CD4-positive, alpha-beta memory T cell (primary cell): ENCODE measurements around the gene SAP25. TPM values are rescaled to one million over a fixed set of nuclear protein-coding genes. Genes with fewer than 3 reads are reported as not detected.
A peak's percentile ranks its signal among the peaks of the same experiment; 100 is the strongest.
"Not testable (repeated sequence)": the region's sequence is repeated elsewhere in the genome, so short reads cannot be mapped to it uniquely, and the experiment has no call there.

Source experiments
- CTCF ChIA-PET: fragments of 350-600 bp; sonication (Branson Sonifier 250); formaldehyde crosslinking; loops from one replicate; lab custom pipeline; 2021; ENCODE audit warnings: inconsistent platforms; ENCODE audit not compliant: partially characterized antibody; lab: Charles Lee
- POLR2A ChIA-PET: fragments of 350-600 bp; sonication (Branson Sonifier 250); formaldehyde crosslinking; loops from one replicate; lab custom pipeline; 2021; ENCODE audit not compliant: partially characterized antibody; lab: Charles Lee
- DNase-seq, 5 donors: peaks; one replicate each; pipeline versions ENCODE4 v3.0.0 to v3.0.0-alpha.2; 2020 to 2022; ENCODE audit warnings: mixed read lengths in 1 of 5
- H3K27ac ChIP-seq: one replicate; pipeline ENCODE4 v1.7.0; 2013; ENCODE audit warnings: low read depth, low read length
- H3K27me3 ChIP-seq: 2 replicates; pipeline ENCODE4 v1.7.0; 2013; ENCODE audit warnings: mild to moderate bottlenecking, low read length, moderate library complexity; ENCODE audit not compliant: insufficient read depth
- H3K36me3 ChIP-seq: 2 replicates; pipeline ENCODE4 v1.7.0; 2013; ENCODE audit warnings: mild to moderate bottlenecking, low read length, moderate library complexity; ENCODE audit not compliant: insufficient read depth
- H3K4me1 ChIP-seq: 2 replicates; pipeline ENCODE4 v1.7.0; 2013; ENCODE audit warnings: mild to moderate bottlenecking, low read length, moderate library complexity; ENCODE audit not compliant: insufficient read depth
- H3K4me3 ChIP-seq, 2 donors: one replicate each; pipeline ENCODE4 v1.7.0; 2013; ENCODE audit warnings: low read length in 2 of 2, mild to moderate bottlenecking in 1 of 2
- H3K9me3 ChIP-seq, 2 donors: one replicate each; pipeline ENCODE4 v1.7.0; 2013; ENCODE audit warnings: low read length in 2 of 2, control low read depth in 1 of 2; ENCODE audit not compliant: control insufficient read depth in 1 of 2
- H3K27ac Mint-ChIP-seq, 7 donors: one replicate each; pipeline ENCODE4 v1.8.0; 2020 to 2021; ENCODE audit warnings: mixed read lengths in 7 of 7, mild to moderate bottlenecking in 6 of 7, inconsistent platforms in 3 of 7, moderate library complexity in 3 of 7
- H3K27me3 Mint-ChIP-seq, 2 donors: one replicate each; pipeline ENCODE4 v1.8.0; 2020 to 2021; ENCODE audit warnings: mixed read lengths in 2 of 2
- H3K36me3 Mint-ChIP-seq, 2 donors: one replicate each; pipeline ENCODE4 v1.8.0; 2020 to 2021; ENCODE audit warnings: mixed read lengths in 2 of 2, inconsistent platforms in 1 of 2, mild to moderate bottlenecking in 1 of 2
- H3K4me1 Mint-ChIP-seq, 4 donors: one replicate each; pipeline ENCODE4 v1.8.0; 2020 to 2021; ENCODE audit warnings: mixed read lengths in 4 of 4, mild to moderate bottlenecking in 1 of 4
- H3K4me3 Mint-ChIP-seq, 8 donors: one replicate each; pipeline ENCODE4 v1.8.0; 2020 to 2021; ENCODE audit warnings: mixed read lengths in 8 of 8, mild to moderate bottlenecking in 7 of 8, moderate library complexity in 6 of 8, inconsistent platforms in 3 of 8
- H3K9me3 Mint-ChIP-seq, 8 donors: one replicate each; pipeline ENCODE4 v1.8.0; 2020 to 2021; ENCODE audit warnings: mixed read lengths in 8 of 8, mild to moderate bottlenecking in 5 of 8, inconsistent platforms in 3 of 8, moderate library complexity in 1 of 8
- intact Hi-C: fragments of 100-400 bp; cut with micrococcal nuclease; formaldehyde crosslinking; loops from one replicate; pipeline ENCODE4 v1.15.1; 2023
- polyA plus RNA-seq, 2 donors: library from polyadenylated mRNA; unstranded; fragments of 300-500 nt; fragmentation: Illumina TruSeq; gene quantifications; one replicate each; pipeline ENCODE4 v1.2.3, GENCODE V29; 2021
- total RNA-seq, 2 experiments: library from RNA; stranded (reverse); gene quantifications; one replicate each; pipeline ENCODE4 v1.2.3, GENCODE V29; 2021

Gene SAP25
- total and polyA plus RNA-seq, 4 experiments from 2014 or later: 0.72 to 126 (median 119) TPM; not detected in 1

DNA sequence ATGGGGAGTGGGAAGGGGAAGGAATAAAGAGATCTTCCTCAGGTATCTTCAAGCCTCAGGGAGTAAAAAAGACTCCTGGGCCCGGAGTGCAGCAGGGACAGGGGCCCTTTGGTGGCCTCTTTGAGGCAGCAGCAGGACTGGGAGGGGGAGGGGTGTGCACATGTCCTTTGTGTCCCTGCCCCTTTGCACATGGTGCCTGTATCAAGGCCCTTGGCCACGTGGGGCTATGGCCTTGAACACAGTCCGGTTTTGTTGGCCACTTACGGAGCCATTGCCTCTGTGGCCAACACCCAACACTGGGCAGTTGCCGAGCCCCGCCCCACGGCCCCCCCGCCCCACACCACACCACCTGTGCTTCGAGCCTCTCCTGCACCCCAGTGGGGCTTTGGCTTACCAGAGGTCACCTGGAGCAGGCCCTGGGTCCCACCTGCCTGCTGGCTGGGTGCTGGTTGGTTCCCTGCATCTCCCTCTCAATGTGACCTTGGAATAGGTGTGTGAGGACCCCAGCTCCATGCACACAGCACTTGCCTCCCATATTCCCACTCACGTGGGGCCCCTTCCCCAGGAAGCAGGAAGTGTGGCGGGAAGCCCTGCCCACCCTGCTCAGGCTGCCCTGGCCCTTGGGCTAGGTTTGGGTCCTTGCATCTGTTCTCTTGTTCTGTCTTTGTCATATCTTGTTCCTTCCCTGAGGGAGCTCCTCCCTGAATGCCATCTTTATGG lies 5.4 kb downstream of the SAP25 start:
- H3K27ac Mint-ChIP-seq: peak overlapping the region; percentile 52 to 84 (median 74)
- peaks cover 4 to 23% of the 10 kb centered on the region in 2 donors for H3K36me3 Mint-ChIP-seq
- peaks cover 0 to 2% (median 0%) of the 10 kb centered on the region in 8 donors for H3K9me3 Mint-ChIP-seq
- peak overlapping the region in 2 of 8 donors; percentile 10 to 32 for H3K4me3 Mint-ChIP-seq
- no peaks in the 10 kb centered on the region for H3K27me3 Mint-ChIP-seq
- H3K4me3 ChIP-seq: no peak overlapping the region
- H3K27ac ChIP-seq: peak overlapping the region; percentile 8
- no peak for DNase-seq
- POLR2A ChIA-PET: interaction anchor here (0.7 to 12.1 kb wide), 15 partner anchors 9 to 109 kb away, joined by 3 to 307 read pairs (median 4); partner anchors contain the start of genes AGFG2, FBXO24, GNB2 and LRCH4
- H3K36me3 ChIP-seq: peaks cover 7% of the 10 kb centered on the region
- H3K9me3 ChIP-seq: no peaks in the 10 kb centered on the region
- intact Hi-C loops: loop anchor here (2.0 kb wide), 1 partner anchor 64 kb away; no protein-coding TSS in a partner anchor
- H3K27me3 ChIP-seq: no peaks in the 10 kb centered on the region
- H3K4me1 Mint-ChIP-seq: peaks cover 18 to 60% (median 32%) of the 10 kb centered on the region in 4 donors
- CTCF ChIA-PET: interaction anchor here (1.1 to 11.8 kb wide), 11 partner anchors 9 to 137 kb away, joined by 3 to 266 read pairs (median 4); partner anchors contain the start of genes FBXO24, GIGYF1, LRCH4 and POP7
- peaks cover 43% of the 10 kb centered on the region for H3K4me1 ChIP-seq

DNA sequence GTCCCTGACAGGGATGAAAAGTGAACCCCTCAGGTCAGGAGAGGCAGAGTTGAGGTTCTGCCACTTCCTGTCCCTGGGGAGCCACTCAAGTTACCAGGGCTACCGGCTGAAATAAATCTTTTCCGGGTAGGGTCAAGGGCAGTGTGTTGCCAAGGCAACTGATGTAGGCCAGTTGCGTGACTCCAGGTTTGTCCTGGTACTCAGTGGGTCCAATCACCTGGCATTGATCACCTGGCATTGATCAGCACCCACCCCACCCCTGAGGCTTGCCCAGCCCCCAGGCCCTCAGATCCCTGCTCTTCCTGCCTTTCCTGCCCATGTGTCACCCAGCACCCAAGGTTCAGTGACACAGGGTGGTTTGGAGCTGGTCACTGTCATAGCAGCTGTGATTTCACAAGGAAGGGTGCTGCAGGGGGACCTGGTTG lies 5.9 kb downstream of the SAP25 start:
- Mint-ChIP-seq H3K27ac (peak overlapping the region in 6 of 7 donors; percentile 29 to 83 (median 50)), H3K36me3 (peaks cover 6 to 26% of the 10 kb centered on the region in 2 donors), H3K4me3 (no peak overlapping the region), H3K4me1 (peaks cover 20 to 61% (median 32%) of the 10 kb centered on the region in 4 donors), H3K27me3 (no peaks in the 10 kb centered on the region), H3K9me3 (peaks cover 0 to 2% (median 0%) of the 10 kb centered on the region in 8 donors)
- Histone ChIP-seq H3K27ac (peak overlapping the region; percentile 14), H3K4me1 (peaks cover 43% of the 10 kb centered on the region), H3K36me3 (peaks cover 13% of the 10 kb centered on the region), H3K4me3 (no peak overlapping the region), H3K27me3 (no peaks in the 10 kb centered on the region), H3K9me3 (no peaks in the 10 kb centered on the region)
- DNase-seq: no peak
- CTCF ChIA-PET: interaction anchor here (0.8 to 11.8 kb wide), 7 partner anchors 9 to 131 kb away, joined by 3 to 266 read pairs (median 6); partner anchors contain the start of genes FBXO24, GIGYF1, LRCH4 and PPP1R35
- POLR2A ChIA-PET: interaction anchor here (0.9 to 12.1 kb wide), 6 partner anchors 8 to 138 kb away, joined by 3 to 307 read pairs (median 4); partner anchors contain the start of genes FBXO24, LRCH4 and POP7
- intact Hi-C loops: loop anchor here (2.0 kb wide), 1 partner anchor 65 kb away; no protein-coding TSS in a partner anchor

DNA sequence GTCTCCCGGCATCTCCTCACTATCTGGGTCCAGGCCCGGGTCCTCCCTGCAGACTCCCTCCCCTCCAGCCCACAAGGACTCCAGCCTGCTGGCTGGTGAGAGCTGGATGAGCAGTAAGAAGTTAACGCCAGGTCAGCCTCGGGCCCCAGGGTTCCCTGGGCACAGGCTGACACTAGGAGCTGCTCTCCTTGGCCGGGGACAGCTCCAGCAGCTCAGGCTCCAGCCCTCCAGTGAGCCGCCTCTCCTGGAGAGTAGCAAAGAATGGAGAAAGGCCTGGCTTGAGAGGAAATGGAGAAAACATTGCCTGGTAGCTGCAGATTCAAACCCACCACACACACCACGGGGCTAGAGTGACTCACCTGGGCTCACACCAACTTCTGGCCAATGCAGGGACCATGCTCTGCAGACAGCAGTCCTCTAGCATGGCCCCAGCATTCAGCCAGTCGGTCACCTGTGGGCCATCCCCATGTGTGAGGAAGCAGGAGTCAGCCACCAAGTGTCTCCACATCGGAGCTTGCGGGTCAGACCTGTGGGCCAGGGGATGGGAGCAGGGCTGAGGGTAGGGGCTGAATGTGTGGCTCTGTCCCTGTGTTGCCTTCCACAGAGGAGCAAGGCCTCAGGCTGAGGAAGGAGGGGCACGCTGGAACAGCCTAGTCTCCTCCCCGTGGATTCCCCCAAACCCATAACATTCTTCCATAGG lies 6.5 kb downstream of the SAP25 start:
- DNase-seq: no peak
- peaks cover 43% of the 10 kb centered on the region for H3K4me1 ChIP-seq
- H3K4me3 Mint-ChIP-seq: peak overlapping the region in 1 of 8 donors; percentile 9
- intact Hi-C loops: no loop called here
- H3K27ac ChIP-seq: peak overlapping the region; percentile 14
- no peak overlapping the region for H3K4me3 ChIP-seq
- ChIA-PET POLR2A (interaction anchor here (0.9 to 12.1 kb wide), 6 partner anchors 8 to 138 kb away, joined by 3 to 307 read pairs (median 4); partner anchors contain the start of genes AGFG2, FBXO24, LRCH4 and POP7), CTCF (interaction anchor here (0.8 to 13.2 kb wide), 9 partner anchors 8 to 157 kb away, joined by 3 to 266 read pairs (median 6); partner anchors contain the start of genes AGFG2, FBXO24, GIGYF1 and LRCH4)
- no peaks in the 10 kb centered on the region for H3K27me3 Mint-ChIP-seq
- peaks cover 20 to 57% (median 32%) of the 10 kb centered on the region in 4 donors for H3K4me1 Mint-ChIP-seq
- H3K36me3 Mint-ChIP-seq: peaks cover 8 to 27% of the 10 kb centered on the region in 2 donors
- no peaks in the 10 kb centered on the region for H3K27me3 ChIP-seq
- H3K9me3 Mint-ChIP-seq: peaks cover 0 to 2% (median 0%) of the 10 kb centered on the region in 8 donors
- H3K36me3 ChIP-seq: peaks cover 18% of the 10 kb centered on the region
- no peaks in the 10 kb centered on the region for H3K9me3 ChIP-seq
- H3K27ac Mint-ChIP-seq: peak overlapping the region in 5 of 7 donors; percentile 13 to 83 (median 62)

DNA sequence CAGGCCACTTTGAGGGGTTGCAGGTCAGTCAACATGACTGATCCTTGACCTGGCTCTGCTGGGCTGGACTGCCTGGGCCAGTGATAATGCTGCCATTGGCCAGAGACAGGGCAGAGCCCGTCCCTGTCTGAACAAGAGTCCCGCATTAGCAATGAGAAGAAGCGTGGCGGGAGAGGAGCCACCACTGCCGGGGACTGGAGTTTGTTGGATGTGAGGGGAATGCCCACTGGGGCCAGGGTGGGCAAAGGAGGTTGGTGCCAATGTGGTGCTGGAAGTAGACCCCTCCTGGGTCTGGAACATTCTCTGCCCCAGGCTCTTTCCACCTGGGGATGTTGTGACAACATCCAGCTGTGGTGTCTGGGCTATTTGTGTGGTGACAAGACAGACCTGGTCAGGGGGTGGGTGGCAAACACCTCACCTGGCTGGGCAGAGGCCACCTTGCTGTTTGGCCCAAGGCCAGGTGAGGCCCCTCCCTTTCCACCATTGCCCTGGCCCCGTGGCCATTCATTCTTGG lies 7.6 kb downstream of the SAP25 start:
- DNase-seq: no peak
- intact Hi-C loops: no loop called here
- POLR2A ChIA-PET: interaction anchor here (0.5 to 12.1 kb wide), 5 partner anchors 20 to 768 kb away, joined by 3 to 307 read pairs (median 5); partner anchors contain the start of genes AGFG2, FBXO24 and LRCH4
- H3K9me3 Mint-ChIP-seq: no peaks in the 10 kb centered on the region
- H3K27me3 Mint-ChIP-seq: no peaks in the 10 kb centered on the region
- Histone ChIP-seq H3K27ac (no peak overlapping the region), H3K4me3 (no peak overlapping the region), H3K9me3 (no peaks in the 10 kb centered on the region), H3K36me3 (peaks cover 27% of the 10 kb centered on the region), H3K27me3 (no peaks in the 10 kb centered on the region), H3K4me1 (peaks cover 39% of the 10 kb centered on the region)
- peaks cover 16 to 46% (median 26%) of the 10 kb centered on the region in 4 donors for H3K4me1 Mint-ChIP-seq
- no peak overlapping the region for H3K4me3 Mint-ChIP-seq
- peaks cover 8 to 21% of the 10 kb centered on the region in 2 donors for H3K36me3 Mint-ChIP-seq
- CTCF ChIA-PET: interaction anchor here (0.6 to 13.2 kb wide), 12 partner anchors 7 to 158 kb away, joined by 3 to 266 read pairs (median 12); partner anchors contain the start of genes AGFG2, FBXO24, GIGYF1 and LRCH4
- peak overlapping the region in 3 of 7 donors; percentile 25 to 83 (median 68) for H3K27ac Mint-ChIP-seq

DNA sequence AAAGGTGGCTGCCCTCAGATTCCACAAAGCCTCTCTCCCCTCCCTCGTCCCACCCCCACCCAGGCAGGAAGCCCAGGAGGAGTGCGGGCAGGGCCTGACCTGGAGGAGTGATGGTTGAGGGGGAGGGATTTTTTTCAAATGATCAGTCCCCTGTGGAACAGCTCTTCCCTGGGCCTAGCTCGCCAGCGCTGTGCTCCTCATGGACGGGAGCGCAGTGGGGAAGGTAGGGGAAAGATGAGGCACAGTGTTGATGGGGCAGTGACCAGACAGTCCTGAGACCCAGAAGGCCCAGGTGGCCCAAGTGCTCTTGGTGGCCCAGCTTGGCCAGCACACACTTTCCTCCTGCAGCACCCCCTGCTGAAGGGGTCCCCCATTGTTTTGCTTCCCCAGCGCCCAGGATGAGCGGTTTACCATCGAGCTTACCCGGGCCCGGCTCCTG lies 8.5 kb downstream of the SAP25 start:
- POLR2A ChIA-PET: interaction anchor here (0.6 to 12.1 kb wide), 10 partner anchors 21 to 126 kb away, joined by 3 to 307 read pairs (median 4); partner anchors contain the start of genes AGFG2, FBXO24, LRCH4 and MOSPD3
- peak overlapping the region in 2 of 7 donors; percentile 30 to 48 for H3K27ac Mint-ChIP-seq
- intact Hi-C loops: no loop called here
- no peak for DNase-seq
- no peaks in the 10 kb centered on the region for H3K9me3 ChIP-seq
- no peaks in the 10 kb centered on the region for H3K27me3 Mint-ChIP-seq
- H3K27me3 ChIP-seq: no peaks in the 10 kb centered on the region
- H3K4me1 Mint-ChIP-seq: peaks cover 15 to 38% (median 26%) of the 10 kb centered on the region in 4 donors
- CTCF ChIA-PET: interaction anchor here (0.6 to 13.2 kb wide), 25 partner anchors 11 to 289 kb away, joined by 3 to 266 read pairs (median 5); partner anchors contain the start of genes AGFG2, FBXO24, GIGYF1 and LRCH4
- peaks cover 8 to 23% of the 10 kb centered on the region in 2 donors for H3K36me3 Mint-ChIP-seq
- H3K4me3 ChIP-seq: no peak overlapping the region
- H3K4me1 ChIP-seq: peaks cover 30% of the 10 kb centered on the region
- H3K36me3 ChIP-seq: peaks cover 27% of the 10 kb centered on the region
- H3K27ac ChIP-seq: no peak overlapping the region
- H3K4me3 Mint-ChIP-seq: no peak overlapping the region
- H3K9me3 Mint-ChIP-seq: no peaks in the 10 kb centered on the region

DNA sequence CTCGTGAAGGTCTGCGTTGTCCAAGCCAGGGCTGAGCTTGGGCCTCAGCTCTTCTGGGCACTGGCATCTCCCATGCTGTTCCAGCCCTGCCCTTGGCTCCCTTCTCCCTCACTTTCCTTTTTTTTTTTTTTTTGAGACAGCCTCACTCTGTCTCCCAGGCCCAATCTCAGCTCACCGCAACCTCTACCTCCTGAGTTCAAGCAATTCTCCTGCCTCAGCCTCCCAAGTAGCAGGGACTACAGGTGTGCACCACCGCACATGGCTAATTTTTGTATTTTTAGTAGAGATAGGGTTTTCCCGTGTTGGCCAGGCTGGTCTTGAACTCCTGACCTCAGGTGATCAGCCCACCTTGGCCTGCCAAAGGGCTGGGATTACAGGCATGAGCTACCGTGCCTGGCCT lies 9.3 kb downstream of the SAP25 start:
- H3K4me3 Mint-ChIP-seq, H3K27me3 Mint-ChIP-seq, H3K9me3 ChIP-seq, H3K4me3 ChIP-seq, H3K9me3 Mint-ChIP-seq, H3K27me3 ChIP-seq, DNase-seq: not testable (repeated sequence)
- Mint-ChIP-seq H3K4me1 (peaks cover 16 to 40% (median 29%) of the 10 kb centered on the region in 4 donors), H3K27ac (peak overlapping the region in 3 of 7 donors; percentile 35 to 82 (median 56)), H3K36me3 (peaks cover 8 to 28% of the 10 kb centered on the region in 2 donors)
- intact Hi-C loops: loop anchor here (1.0 kb wide), 4 partner anchors 24 to 161 kb away; no protein-coding TSS in a partner anchor
- ChIA-PET CTCF (interaction anchor here (0.6 to 13.2 kb wide), 30 partner anchors 10 to 290 kb away, joined by 3 to 266 read pairs (median 5); partner anchors contain the start of genes AGFG2, FBXO24, GIGYF1 and LRCH4), POLR2A (interaction anchor here (0.6 to 12.1 kb wide), 12 partner anchors 15 to 135 kb away, joined by 3 to 307 read pairs (median 4); partner anchors contain the start of genes FBXO24, LRCH4, MEPCE and MOSPD3)
- H3K36me3 ChIP-seq: peaks cover 27% of the 10 kb centered on the region
- H3K27ac ChIP-seq: peak overlapping the region; percentile 32
- H3K4me1 ChIP-seq: peaks cover 30% of the 10 kb centered on the region
